NCI-H446 treated with DMSO at 0.1 percent for 48 hours (cell line): Measurements from ENCODE around the gene DPY19L3.
"Not testable (repeated sequence)": the region's sequence is repeated elsewhere in the genome, so short reads cannot be mapped to it uniquely, and the experiment has no call there.

Experiments
- DNase-seq: peaks from one replicate; lab custom pipeline; 2025; lab: John Stamatoyannopoulos, UW

The DPY19L3 gene, protein sequence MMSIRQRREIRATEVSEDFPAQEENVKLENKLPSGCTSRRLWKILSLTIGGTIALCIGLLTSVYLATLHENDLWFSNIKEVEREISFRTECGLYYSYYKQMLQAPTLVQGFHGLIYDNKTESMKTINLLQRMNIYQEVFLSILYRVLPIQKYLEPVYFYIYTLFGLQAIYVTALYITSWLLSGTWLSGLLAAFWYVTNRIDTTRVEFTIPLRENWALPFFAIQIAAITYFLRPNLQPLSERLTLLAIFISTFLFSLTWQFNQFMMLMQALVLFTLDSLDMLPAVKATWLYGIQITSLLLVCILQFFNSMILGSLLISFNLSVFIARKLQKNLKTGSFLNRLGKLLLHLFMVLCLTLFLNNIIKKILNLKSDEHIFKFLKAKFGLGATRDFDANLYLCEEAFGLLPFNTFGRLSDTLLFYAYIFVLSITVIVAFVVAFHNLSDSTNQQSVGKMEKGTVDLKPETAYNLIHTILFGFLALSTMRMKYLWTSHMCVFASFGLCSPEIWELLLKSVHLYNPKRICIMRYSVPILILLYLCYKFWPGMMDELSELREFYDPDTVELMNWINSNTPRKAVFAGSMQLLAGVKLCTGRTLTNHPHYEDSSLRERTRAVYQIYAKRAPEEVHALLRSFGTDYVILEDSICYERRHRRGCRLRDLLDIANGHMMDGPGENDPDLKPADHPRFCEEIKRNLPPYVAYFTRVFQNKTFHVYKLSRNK

GRCh38 chr19:32405431-32406160, at the start of gene DPY19L3:
Gene DPY19L3, plus strand, starts transcription at chr19:32405770. Its CDS starts 2,484 bp downstream, at chr19:32408254.
- peak; percentile 82 for DNase-seq

GRCh38 chr19:32357720-32358119, 47.9 kb upstream of the DPY19L3 start:
- DNase-seq = no peak

- no peak for DNase-seq
These were observed 47.2 kb upstream of the DPY19L3 start for GRCh38 chr19:32358321-32358720.

DNA sequence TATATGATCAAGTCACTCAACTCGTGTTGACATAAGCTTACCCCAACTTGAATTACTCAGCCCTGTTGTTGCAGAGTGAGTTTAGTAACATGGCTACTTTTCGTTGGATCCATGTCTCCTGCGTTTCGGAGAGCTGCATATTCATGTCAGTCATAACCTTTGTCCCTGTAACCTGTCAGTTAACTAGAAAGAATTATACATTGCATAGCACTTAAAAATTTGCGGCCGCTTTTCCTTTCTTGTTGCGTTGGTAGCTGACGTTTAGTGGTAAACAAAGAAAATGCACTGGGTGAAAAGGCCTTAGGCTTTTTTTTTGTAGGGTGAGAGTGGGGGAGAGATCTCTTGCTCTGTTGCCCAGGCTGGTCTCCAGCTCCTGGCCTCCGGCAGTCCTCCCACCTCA, 46.0 kb upstream of the DPY19L3 start:
- DNase-seq = no peak

DNA sequence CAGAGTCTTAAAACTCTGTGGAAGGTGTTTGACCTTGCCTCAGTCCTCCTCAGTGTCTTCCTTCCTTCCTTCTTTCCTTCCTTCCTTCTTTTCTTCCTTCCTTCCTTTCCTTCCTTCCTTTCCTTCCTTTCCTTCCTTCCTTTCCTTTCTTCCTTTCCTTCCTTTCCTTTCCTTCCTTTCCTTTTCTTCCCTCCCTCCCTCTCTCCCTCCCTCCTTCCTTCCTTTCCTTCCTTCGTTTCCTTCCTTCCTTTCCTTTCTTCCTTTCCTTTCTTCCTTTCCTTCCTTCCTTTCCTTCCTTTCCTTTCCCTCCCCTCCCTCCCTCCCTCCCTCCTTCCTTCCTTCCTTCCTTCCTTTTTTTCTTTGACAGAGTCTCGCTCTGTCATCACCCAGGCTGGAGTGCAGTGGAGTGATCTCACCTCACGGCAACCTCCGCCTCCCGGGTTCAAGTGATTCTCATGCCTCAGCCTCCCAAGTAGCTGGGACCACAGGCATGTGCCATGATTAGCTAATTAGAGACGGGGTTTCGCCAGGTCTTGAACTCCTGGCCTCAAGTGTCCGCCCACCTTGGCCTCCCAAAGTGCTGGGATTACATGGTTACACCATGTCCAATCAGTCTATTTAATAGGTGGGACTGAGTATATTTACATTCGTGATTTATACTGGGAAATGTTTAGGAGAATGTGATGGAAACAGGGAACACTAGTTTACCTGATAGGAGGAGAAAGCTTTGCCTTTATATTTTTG, 43.8 kb upstream of the DPY19L3 start:
- DNase-seq = no peak

DNA sequence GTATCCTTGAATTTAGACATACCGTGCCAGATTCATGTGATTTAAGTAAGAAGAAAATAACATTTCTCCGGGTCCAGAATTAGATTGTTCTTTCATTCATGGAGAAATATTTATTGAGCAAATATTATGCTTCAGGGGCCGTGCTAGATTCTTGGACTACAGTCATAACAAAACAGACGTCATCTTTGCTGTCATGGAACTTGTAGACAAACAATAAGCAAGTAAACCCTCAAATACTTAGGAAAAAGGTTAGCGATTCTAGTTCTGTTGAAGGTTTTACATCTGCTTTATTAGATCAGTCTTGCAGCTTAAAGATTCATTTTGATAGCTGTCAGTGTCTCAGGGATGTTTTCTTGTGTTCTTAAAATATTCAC, 43.3 kb upstream of the DPY19L3 start:
- DNase-seq = no peak

- DNase-seq = no peak
These were observed 42.4 kb upstream of the DPY19L3 start for GRCh38 chr19:32363175-32363574.

- DNase-seq = no peak
These were observed 41.9 kb upstream of the DPY19L3 start for GRCh38 chr19:32363632-32364031.

GRCh38 chr19:32364040-32364439, 41.5 kb upstream of the DPY19L3 start:
- no peak for DNase-seq

DNA sequence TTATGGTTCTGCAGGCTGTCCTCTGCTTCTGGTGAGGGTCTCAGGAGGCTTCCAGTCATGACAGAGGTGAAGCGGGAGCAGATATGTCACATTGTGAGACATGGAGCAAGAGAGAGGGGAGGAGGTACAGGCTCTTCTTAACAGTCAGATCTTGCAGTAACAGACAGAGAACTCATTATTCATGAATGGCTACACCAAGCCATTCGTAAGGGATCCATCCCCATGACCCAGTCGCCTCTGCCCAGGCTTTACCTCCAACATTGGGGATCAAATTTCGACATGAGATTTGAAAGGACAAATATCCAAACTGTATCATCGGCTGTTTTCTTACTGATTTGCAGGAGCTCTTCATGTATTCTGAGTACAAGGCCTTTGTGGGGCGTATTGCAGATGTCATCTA, 38.5 kb upstream of the DPY19L3 start:
- no peak for DNase-seq

DNA sequence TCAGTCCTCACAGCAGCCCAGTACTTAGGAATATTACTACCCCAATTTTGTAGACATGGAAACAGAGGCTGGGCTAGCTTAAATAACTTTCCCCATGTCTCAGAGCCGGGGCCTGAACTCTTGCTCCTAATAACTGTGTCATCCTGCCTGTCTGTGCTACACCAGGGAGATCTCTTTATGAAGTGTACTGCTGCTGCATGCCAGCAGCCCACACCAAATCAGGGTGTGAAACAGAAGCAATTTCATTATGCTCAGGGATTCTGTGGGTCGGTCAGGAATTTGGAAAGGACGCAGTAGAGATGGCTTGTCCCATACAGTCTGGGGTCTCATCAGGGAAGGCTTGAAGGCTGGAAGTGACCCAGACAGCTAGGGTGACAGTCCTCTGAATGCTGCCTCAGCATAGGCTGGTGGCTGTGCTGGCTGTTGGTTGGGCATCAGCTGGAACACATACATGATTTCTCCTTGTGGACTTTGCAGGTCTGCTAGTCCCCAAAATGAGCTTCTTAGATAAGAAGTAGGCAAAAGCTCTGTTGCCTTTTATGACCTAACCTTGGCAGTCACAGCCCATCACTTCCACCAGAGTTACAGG, 37.5 kb upstream of the DPY19L3 start:
- no peak for DNase-seq

DNA sequence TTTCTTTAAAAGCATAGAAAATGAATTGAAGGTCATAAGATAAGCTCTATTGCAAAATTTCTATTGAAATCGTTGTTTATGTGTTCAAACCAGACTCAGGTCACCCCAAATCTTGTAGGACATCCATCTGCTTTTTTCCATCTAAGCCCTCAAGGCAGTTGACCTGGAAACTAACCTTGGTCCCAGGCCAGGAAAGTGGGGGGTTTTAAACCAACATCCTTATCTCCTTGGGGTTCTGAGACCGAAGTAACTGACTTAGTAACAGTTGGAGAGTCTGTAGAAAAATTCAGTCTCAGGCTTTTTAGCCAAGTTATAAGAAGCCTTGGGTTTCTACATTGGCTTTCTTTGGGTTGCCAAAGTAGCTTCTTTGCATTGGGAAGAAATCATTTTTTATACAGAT, 36.8 kb upstream of the DPY19L3 start:
- DNase-seq = no peak

- no peak for DNase-seq
These were observed 32.6 kb upstream of the DPY19L3 start for GRCh38 chr19:32372726-32373517.

DNA sequence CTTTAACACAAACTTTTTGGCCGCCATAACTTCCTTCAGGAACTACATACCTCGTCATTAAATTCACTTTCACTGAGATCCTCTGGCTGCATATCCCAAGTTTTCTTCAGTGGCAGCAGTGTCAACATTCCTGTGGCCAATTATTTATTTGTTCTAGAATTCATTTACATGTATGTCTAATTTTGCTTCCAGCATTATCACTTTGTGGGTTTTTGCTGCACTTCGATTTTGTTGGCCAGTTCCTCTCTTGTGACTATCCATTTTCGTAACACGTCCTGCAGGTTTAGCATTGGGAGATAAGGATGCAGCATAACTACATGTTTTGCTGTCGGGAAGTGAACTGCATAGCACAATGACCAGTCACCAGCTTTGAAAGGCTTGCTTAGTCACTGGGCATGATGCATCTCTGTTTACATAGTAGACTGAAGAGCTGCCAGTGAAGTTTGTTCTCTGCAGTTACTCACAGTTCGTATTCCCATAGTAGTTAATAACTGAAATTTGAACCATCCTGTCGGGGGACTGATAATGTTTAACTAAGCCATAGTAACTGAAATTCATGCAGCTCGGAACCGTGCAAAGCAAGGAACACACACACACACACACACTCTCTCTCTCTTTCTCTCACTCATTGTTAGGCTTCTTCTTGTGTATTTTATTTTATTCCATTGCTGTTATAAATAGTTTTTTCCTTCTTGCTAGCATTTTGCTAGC, 31.8 kb upstream of the DPY19L3 start:
- peak; percentile 2 for DNase-seq

DNA sequence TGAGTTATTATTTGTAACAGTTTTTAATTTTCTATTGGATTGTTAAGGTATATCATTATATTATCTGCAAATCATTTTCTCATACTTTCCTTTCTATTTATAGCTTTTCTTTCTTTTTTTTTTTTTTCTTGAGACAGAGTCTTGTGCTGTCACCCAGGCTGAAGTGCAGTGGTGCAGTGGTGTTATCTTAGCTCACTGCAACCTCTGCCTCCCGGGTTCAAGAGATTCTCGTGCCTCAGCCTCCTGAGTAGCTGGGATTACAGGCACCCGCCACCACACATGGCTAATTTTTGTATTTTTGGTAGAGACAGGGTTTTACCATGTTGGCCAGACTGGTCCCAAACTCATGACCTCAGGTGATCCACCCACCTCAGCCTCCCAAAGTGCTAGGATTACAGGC, 31.2 kb upstream of the DPY19L3 start:
- DNase-seq = not testable (repeated sequence)

GRCh38 chr19:32377088-32377487, 28.5 kb upstream of the DPY19L3 start:
- not testable (repeated sequence) for DNase-seq

DNA sequence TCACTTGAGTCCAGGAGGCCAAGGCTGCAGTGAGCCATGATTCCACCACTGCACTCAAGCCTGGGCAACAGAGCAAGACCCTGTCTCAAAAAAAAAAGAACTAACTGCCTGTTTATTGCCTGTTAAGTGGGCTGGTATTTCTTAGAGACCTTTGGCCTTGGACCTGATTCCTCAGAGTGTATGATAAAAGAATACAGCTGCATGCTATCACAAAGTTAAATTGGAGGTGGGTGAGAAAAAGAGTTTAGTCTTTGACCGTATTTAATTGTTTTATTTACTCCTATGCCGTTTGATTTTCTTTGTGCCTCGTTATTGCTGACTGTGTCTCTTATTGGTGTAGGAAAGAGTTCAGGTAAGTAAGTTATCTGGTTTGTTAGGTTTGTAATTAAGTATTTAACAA, 25.3 kb upstream of the DPY19L3 start:
- DNase-seq = no peak

DNA sequence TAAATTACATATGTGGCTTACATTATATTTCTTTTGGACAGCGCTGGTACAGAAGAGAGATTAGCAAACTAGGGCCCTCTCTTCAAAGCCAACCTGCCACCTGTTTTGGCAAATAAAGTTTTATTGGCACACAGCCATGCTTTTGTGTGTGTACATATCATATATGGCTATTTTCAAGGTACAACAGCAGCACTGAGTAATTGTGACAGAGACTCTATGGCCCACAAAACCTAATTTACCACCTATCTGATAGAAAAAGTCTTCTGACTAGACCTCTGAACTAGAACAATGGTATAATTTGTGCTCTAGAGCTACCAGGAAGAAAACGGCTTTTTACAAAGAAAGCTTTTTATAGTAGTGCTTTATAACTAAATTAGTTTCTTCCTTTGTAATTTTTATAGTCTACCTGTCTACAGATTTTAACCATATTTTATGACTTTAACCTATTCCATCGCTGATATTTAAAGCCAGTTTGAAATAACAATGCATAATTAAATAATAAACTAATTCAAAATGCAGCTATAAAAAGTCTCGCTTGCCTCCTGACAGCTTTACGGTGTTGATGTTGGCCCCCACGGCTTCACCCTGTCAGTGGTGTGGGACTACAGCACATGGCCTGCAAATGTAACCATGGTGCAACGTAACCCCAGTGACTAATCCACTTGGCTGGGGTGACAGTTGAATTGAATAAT, 17.7 kb upstream of the DPY19L3 start:
- no peak for DNase-seq

GRCh38 chr19:32388393-32388855, 17.1 kb upstream of the DPY19L3 start:
- peak; percentile 27 for DNase-seq
